Stimulated activated CD4-positive, alpha-beta T cell treated with anti-CD3 and anti-CD28 coated beads, Interleukin-1b, Interleukin-23, amount 100 ng/mL, for 4 hours (primary cell): ENCODE measurements around the gene ALK.

Experiments
- DNase-seq, 2 donors: peaks; one replicate each; pipeline ENCODE4 v3.0.0-alpha.2; 2020; ENCODE audit warnings: low read depth in 2 of 2

Gene ALK

GRCh38 chr2:29450596-29451222 lies 470.7 kb downstream of the ALK start:
- no peak for DNase-seq

GRCh38 chr2:29449499-29449898 lies 471.9 kb downstream of the ALK start:
- DNase-seq: no peak

GRCh38 chr2:29448096-29448688 lies 473.2 kb downstream of the ALK start:
- no peak for DNase-seq

- no peak for DNase-seq
Observed at GRCh38 chr2:29447513-29447912, 473.9 kb downstream of the ALK start.

- DNase-seq: no peak
Observed at GRCh38 chr2:29446847-29447246, 474.5 kb downstream of the ALK start.

GRCh38 chr2:29444150-29444549 lies 477.2 kb downstream of the ALK start:
- no peak for DNase-seq

GRCh38 chr2:29443627-29444026 lies 477.8 kb downstream of the ALK start:
- no peak for DNase-seq

GRCh38 chr2:29443151-29443550 lies 478.2 kb downstream of the ALK start:
- no peak for DNase-seq

GRCh38 chr2:29440921-29441623 lies 480.3 kb downstream of the ALK start:
- DNase-seq: no peak

GRCh38 chr2:29433920-29434319 lies 487.5 kb downstream of the ALK start:
- no peak for DNase-seq

- DNase-seq: no peak
Observed at GRCh38 chr2:29433128-29433527, 488.3 kb downstream of the ALK start.

GRCh38 chr2:29431485-29431884 lies 489.9 kb downstream of the ALK start:
- DNase-seq: no peak

GRCh38 chr2:29430382-29431112 lies 490.8 kb downstream of the ALK start:
- DNase-seq: no peak

- DNase-seq: no peak
Observed at GRCh38 chr2:29426354-29426753, 495.0 kb downstream of the ALK start.

GRCh38 chr2:29425866-29426265 lies 495.5 kb downstream of the ALK start:
- no peak for DNase-seq

- DNase-seq: no peak
Observed at GRCh38 chr2:29423061-29423666, 498.2 kb downstream of the ALK start.

GRCh38 chr2:29420999-29421782 lies 500.2 kb downstream of the ALK start:
- no peak for DNase-seq

- DNase-seq: no peak
Observed at GRCh38 chr2:29420464-29420863, 500.9 kb downstream of the ALK start.

GRCh38 chr2:29417630-29418029 lies 503.8 kb downstream of the ALK start:
- DNase-seq: no peak

GRCh38 chr2:29412197-29412925 lies 509.0 kb downstream of the ALK start:
- no peak for DNase-seq

GRCh38 chr2:29405707-29406106 lies 515.7 kb downstream of the ALK start:
- no peak for DNase-seq
